Measurements from ENCODE around the gene FBN2.

Gene FBN2

GRCh38 chr5:128258372-128258771 is 279.7 kb downstream of the FBN2 start:
- TF ChIP-seq CTCF (IDR thresholded peaks at IDR 0.05; ENCODE audit: low read depth, low read length), result no peak
- no peak for DNase-seq (ENCODE audit: extremely low read depth, low read depth)

DNA sequence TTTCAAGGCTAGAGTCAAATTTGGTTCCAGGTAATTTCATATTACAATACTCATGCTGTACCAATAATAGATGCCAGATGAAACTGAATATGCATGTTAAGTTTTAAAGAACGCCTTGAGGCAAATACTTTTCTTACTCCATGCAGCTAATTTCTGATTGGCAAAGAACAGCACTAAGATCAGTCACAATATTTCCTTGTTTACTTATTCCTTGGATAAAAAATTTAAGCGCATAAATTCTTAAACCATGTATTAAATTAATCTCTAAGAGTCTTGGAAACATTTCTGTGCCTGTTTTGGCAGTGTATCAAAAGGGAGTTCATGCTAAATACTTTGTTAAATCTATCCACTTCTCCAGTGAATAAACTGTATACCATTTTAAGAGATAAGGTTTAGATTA is 281.0 kb downstream of the FBN2 start:
- TF ChIP-seq CTCF (IDR thresholded peaks at IDR 0.05; ENCODE audit: low read depth, low read length), result no peak
- peak; percentile 38 for DNase-seq (ENCODE audit: extremely low read depth, low read depth)

DNA sequence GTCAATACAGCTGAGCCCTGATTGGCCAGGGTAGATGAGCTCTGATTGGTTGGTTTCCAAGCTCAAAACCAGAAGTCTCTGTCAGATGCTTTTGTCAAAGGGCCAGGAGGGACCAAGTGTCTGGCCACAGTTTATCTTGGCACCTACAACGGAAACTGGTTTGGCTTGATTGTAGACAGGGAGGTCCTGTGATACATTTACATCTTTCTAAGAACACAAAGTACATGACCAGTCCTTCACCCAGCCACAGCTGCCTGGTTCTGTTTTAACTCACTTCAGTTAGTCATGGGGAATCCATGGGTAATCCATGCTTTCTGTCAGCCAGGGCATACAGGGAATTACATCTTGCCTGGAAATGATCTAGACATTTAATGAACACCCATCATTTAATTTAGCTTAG is 283.3 kb downstream of the FBN2 start:
- no peak for TF ChIP-seq CTCF (IDR thresholded peaks at IDR 0.05; ENCODE audit: low read depth, low read length)
- no peak for DNase-seq (ENCODE audit: extremely low read depth, low read depth)

DNA sequence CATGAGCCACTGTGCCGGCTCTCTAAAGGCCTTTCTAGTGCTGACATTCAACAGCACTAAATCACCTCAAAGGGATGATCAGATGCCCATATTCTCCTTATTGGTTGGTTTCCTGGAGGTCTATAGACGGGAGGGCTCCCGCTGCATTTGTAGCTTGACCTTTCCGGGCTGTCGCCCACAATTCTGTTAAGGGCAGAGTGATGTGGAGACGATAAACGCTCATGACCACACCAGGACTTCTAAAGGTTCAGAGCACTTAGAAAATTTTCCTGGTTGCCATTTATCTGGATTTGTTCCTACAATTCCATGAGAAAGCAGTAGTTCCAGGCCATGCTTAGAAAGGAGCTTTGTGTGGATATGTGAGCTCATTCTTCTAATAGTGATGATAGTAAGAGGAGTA is 284.2 kb downstream of the FBN2 start:
- TF ChIP-seq CTCF (IDR thresholded peaks at IDR 0.05; ENCODE audit: low read depth, low read length), result no peak
- DNase-seq (ENCODE audit: extremely low read depth, low read depth), result no peak

DNA sequence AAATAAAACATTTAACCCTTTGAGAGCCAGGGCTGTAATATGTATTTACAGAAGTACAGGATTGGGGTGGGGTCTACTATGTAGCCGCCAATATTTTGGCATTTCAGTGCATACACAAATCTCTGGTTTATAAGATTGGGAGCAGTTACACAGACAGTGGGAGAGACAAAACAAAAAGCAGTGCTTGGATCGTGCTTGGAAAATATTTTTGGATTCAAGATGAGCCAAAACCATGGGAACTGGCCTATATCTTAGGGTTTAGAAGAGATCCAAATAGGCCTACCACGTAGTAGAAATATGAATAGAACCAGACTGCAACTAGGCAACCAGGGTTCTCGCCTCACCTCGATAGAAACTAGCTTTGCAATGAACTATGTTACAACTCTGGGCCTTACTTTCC is 284.9 kb downstream of the FBN2 start:
- no peak for TF ChIP-seq CTCF (IDR thresholded peaks at IDR 0.05; ENCODE audit: low read depth, low read length)
- DNase-seq (ENCODE audit: extremely low read depth, low read depth), result no peak

GRCh38 chr5:128252756-128253155 is 285.3 kb downstream of the FBN2 start:
- DNase-seq (ENCODE audit: extremely low read depth, low read depth), result no peak
- TF ChIP-seq CTCF (IDR thresholded peaks at IDR 0.05; ENCODE audit: low read depth, low read length), result no peak

DNA sequence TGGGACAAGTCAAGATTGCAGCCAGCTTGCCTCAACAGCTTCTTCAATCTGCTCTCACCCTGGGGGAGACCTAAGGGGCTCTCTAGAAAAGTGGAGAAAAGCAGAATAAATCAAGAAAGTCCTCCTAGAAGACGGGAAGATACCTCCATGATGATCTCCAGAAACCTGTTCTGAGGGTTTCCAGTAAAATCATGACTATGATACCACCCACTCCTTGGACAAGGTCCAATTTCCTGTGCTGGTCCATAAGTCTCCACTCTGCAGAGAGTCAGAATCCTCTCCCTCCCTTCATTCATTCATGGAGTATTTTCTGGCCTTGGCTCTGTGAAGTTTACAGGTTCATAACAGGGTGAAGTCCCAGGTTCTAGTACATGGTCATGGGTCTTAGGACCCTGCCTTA is 285.8 kb downstream of the FBN2 start:
- no peak for TF ChIP-seq CTCF (IDR thresholded peaks at IDR 0.05; ENCODE audit: low read depth, low read length)
- DNase-seq (ENCODE audit: extremely low read depth, low read depth), result no peak
